Measurements from ENCODE around the gene LRTM2.

GRCh38 chr12:1882850-1883470 is 62.6 kb downstream of the LRTM2 start:
- TF ChIP-seq, protein P1, sequence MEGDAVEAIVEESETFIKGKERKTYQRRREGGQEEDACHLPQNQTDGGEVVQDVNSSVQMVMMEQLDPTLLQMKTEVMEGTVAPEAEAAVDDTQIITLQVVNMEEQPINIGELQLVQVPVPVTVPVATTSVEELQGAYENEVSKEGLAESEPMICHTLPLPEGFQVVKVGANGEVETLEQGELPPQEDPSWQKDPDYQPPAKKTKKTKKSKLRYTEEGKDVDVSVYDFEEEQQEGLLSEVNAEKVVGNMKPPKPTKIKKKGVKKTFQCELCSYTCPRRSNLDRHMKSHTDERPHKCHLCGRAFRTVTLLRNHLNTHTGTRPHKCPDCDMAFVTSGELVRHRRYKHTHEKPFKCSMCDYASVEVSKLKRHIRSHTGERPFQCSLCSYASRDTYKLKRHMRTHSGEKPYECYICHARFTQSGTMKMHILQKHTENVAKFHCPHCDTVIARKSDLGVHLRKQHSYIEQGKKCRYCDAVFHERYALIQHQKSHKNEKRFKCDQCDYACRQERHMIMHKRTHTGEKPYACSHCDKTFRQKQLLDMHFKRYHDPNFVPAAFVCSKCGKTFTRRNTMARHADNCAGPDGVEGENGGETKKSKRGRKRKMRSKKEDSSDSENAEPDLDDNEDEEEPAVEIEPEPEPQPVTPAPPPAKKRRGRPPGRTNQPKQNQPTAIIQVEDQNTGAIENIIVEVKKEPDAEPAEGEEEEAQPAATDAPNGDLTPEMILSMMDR (IDR thresholded peaks at IDR 0.05), result no peak
- no peak for TF ChIP-seq POLR2AphosphoS5 (IDR thresholded peaks at IDR 0.05)
- TF ChIP-seq POLR2A (IDR thresholded peaks at IDR 0.05), result no peak

Measured in transverse colon (tissue), 4 donors.